ENCODE results near the gene GRB7.
"Not testable (repeated sequence)": the region's sequence is repeated elsewhere in the genome, so short reads cannot be mapped to it uniquely, and the experiment has no call there.

Gene GRB7

GRCh38 chr17:39732586-39732985, 5.2 kb upstream of the GRB7 start:
- no peak for DNase-seq

GRCh38 chr17:39735882-39736281, 1.9 kb upstream of the GRB7 start:
- no peak for DNase-seq

GRCh38 chr17:39736319-39737165, 1.2 kb upstream of the GRB7 start:
- no peak for DNase-seq

GRCh38 chr17:39737206-39737759, 455 bp upstream of the GRB7 start:
- DNase-seq, result no peak

GRCh38 chr17:39738568-39738901, 797 bp downstream of the GRB7 start:
- DNase-seq, result no peak

- no peak for DNase-seq
Observed at GRCh38 chr17:39738983-39739884, 1.5 kb downstream of the GRB7 start.

- no peak for DNase-seq
Observed at GRCh38 chr17:39739885-39740356, 2.2 kb downstream of the GRB7 start.

GRCh38 chr17:39740357-39741111, 2.8 kb downstream of the GRB7 start:
- no peak for DNase-seq

- DNase-seq, result no peak
Observed at GRCh38 chr17:39742126-39742855, 4.6 kb downstream of the GRB7 start.

GRCh38 chr17:39742856-39743436, 5.2 kb downstream of the GRB7 start:
- no peak for DNase-seq

GRCh38 chr17:39744075-39744835, 6.5 kb downstream of the GRB7 start:
- DNase-seq, result no peak

GRCh38 chr17:39744836-39745215, 7.1 kb downstream of the GRB7 start:
- DNase-seq, result no peak

GRCh38 chr17:39745335-39746144, 7.8 kb downstream of the GRB7 start:
- no peak for DNase-seq

- no peak for DNase-seq
Observed at GRCh38 chr17:39746145-39746461, 8.4 kb downstream of the GRB7 start.

- no peak for DNase-seq
Observed at GRCh38 chr17:39747745-39748144, 10.0 kb downstream of the GRB7 start.

- not testable (repeated sequence) for DNase-seq
Observed at GRCh38 chr17:39748444-39749034, 10.8 kb downstream of the GRB7 start.

- no peak for DNase-seq
Observed at GRCh38 chr17:39750131-39751015, 12.6 kb downstream of the GRB7 start.

All from nucleus accumbens (tissue), 56 donors.